ENCODE data around the gene SDK2. TPM values are rescaled to one million over a fixed set of nuclear protein-coding genes. Genes with fewer than 3 reads are reported as not detected.
"Not testable (repeated sequence)": the region's sequence is repeated elsewhere in the genome, so short reads cannot be mapped to it uniquely, and the experiment has no call there.

Gene SDK2
- total RNA-seq, 1 experiment from 2014 or later, result 0.14 TPM

DNA sequence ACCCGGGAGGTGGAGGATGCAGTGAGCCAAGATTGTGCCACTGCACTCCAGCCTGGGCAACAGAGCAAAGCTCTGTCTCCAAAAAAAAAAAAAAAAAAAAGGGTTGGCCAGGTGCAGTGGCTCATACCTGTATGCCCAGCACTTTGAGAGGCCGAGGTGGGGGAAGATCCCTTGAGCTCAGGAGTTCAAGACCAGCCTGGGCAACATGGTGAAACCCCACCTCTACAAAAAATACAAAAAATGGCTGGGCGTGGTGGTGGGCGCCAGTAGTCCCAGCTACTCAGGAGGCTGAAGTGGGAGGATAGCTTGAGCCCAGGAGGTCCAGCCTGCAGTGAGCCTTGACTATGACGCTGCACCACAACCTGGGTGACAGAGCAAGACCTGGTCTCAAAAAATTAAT lies 335.3 kb downstream of the SDK2 start:
- in situ Hi-C loops (cut with HindIII; ENCODE audit: low pct_unique_long_range_greater_than_20kb, low sequenced_read_pairs); DNase-seq (ENCODE audit: low read depth): not testable (repeated sequence)

DNA sequence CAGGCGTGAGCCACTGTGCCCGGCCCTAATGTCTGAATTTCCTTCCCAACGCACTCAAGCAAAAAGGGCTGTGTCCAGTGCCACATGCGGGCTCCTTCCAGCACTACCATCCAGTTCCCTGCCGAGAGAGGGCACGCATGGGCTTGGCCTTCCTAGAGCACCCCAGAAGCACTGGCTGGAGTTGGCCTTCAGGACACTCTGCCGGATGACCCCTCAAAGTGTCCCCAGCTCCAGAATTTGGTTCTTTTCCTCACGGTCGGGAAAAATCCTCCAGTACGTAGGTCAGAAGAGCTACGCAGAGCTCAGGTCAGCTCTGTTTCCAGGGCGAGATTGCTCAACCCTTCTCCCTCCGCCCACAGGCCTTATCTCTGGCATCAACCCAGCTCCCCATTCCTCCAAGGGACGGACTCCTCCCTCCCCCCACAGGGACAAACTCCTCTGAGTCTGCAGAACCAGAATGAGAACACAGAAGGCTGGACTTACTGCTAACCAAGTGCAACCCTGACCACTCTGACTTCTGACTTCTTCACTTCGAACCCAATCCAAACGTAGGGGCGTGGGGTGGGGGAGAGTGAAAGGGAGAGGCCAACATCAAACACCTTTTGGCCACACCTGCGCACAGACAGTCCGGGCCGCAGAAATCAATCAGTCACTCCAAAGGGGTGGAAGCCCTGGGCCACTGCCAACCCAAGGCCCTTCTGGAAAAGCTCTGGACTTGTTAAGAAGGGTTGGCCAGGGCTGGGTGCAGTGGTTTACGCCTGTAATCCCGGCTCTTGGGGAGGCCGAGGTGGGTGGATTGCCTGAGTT lies 336.0 kb downstream of the SDK2 start:
- in situ Hi-C loops (cut with HindIII; ENCODE audit: low pct_unique_long_range_greater_than_20kb, low sequenced_read_pairs), result no loop called here
- peak; percentile 95 for DNase-seq (ENCODE audit: low read depth)

- in situ Hi-C loops (cut with HindIII; ENCODE audit: low pct_unique_long_range_greater_than_20kb, low sequenced_read_pairs), result no loop called here
- DNase-seq (ENCODE audit: low read depth), result no peak
These were observed 337.1 kb downstream of the SDK2 start for GRCh38 chr17:73307130-73307529.

DNA sequence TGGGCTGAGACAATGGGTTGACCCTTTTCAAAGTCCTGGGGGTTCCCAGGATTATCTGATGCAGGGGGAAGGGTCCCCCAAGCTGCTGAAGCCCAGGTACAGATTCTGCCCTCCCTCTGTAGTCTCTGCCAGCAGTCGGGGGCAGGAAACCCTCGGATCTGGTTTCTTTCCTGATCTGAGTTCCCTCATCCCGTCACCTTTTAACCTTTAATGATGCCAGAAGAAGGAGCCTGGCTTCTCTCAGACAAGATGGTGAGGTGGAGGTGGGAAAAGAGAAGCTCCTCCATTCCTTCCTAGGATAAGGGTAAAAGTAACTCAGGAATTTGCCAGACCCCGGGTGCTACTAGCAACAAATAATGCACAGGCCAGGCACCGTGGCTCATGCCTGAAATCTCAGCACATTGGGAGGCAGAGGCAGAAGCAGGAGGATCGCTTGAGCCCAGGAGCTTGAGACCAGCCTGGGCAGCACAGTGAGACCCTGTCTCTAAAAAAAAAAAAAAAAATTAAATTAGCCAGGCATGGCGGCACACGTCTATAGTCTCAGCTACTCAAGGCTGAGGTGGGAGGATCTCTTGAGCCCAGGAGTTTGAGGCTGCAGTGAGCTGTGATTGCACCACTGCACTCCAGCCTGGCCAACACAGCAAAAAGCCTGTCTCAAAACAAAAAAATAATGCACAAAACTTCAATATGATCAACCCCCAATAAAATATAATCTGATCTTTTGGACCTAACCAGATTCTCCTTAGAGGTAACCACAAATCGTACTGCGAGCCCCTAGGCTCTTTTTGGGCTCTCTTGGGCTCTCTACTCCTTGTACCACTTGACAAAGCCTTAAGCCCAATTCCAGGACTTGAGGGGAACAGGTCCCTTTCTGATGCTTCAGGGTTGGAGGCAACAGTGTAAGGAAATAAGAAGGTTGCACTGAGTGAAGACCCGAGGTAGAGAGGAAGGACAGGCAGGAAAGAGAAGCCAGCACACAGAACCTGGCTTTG lies 338.1 kb downstream of the SDK2 start:
- DNase-seq (ENCODE audit: low read depth), result no peak
- in situ Hi-C loops (cut with HindIII; ENCODE audit: low pct_unique_long_range_greater_than_20kb, low sequenced_read_pairs), result no loop called here

DNA sequence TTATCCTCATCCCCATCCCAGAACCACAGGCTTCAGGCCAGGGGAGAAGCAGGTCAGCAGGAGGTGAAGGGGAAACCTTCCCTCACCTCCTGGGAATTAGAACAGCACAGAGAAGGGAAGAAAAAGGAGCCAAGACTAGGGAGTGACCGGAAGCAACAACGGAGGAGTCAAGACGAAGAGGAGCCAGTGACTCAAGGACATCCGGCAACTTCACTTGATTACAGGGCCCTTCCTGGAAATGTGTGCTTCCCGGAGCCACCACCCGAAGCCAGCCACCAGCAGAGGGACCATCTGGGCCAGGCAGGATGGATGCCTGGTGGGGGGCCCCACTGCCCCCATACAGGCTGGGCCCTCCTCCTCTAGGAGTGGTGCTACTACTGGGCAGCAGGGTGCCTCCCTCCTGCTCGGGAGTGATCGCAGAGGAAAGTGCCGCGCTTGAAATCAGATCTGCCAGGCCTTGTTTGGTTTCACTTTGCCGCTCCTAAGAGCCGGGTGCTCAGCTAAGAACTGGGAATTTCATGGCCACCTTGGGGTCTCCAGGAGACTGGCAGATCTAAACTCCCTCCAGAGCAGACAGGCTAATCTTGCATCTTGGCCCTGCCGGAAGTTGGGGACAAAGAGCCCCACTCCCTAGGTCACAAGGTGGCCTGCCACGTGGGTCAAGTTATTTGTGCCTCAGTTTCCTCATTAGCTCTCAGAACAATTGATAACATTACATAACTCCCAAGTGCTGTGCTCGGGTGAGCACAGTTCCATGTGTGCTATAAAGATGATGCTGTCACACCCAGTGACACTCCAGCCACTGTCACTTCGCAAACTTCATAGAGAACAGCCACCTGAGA lies 339.1 kb downstream of the SDK2 start:
- DNase-seq (ENCODE audit: low read depth), result peak; percentile 82
- in situ Hi-C loops (cut with HindIII; ENCODE audit: low pct_unique_long_range_greater_than_20kb, low sequenced_read_pairs), result no loop called here

DNA sequence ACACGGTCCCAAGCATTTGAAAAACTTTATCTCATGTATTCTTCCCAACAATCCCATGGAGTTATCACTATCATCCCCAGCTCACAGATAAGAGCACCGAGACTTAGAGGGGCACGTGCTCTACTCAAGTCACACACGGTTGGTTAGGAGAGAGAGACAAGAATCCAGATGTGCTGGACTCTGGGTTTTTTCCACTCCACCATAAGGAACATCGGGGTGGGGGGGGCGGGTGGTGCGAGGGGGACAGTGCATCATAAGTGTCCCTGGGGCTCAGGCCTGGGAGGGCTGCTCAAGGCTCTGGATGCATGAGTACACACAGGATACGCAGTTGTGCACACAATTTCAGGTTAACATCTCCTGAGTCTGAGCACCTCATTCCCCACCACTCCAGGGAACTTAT lies 339.8 kb downstream of the SDK2 start:
- DNase-seq (ENCODE audit: low read depth), result peak; percentile 21
- in situ Hi-C loops (cut with HindIII; ENCODE audit: low pct_unique_long_range_greater_than_20kb, low sequenced_read_pairs), result no loop called here

- DNase-seq (ENCODE audit: low read depth), result no peak
- in situ Hi-C loops (cut with HindIII; ENCODE audit: low pct_unique_long_range_greater_than_20kb, low sequenced_read_pairs), result no loop called here
These were observed 342.1 kb downstream of the SDK2 start for GRCh38 chr17:73302189-73302588.

DNA sequence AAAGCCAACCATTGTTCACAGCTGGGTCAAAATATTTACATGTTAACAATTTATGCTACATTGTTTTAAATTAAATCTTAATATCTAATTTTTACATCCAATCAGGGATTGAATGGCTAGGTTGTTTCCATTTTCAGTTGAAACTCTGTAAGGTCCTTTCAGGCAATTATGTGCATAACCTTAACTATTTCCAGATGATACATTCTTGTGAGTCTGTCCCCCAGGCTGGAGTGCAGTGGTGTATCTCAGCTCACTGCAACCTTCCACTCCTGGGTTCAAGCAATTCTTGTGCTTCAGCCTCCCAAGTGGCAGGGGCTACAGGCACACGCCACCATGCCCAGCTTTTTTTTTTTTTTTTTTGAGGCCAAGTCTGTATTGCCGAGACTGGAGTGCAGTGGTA lies 342.9 kb downstream of the SDK2 start:
- in situ Hi-C loops (cut with HindIII; ENCODE audit: low pct_unique_long_range_greater_than_20kb, low sequenced_read_pairs), result no loop called here
- no peak for DNase-seq (ENCODE audit: low read depth)

DNA sequence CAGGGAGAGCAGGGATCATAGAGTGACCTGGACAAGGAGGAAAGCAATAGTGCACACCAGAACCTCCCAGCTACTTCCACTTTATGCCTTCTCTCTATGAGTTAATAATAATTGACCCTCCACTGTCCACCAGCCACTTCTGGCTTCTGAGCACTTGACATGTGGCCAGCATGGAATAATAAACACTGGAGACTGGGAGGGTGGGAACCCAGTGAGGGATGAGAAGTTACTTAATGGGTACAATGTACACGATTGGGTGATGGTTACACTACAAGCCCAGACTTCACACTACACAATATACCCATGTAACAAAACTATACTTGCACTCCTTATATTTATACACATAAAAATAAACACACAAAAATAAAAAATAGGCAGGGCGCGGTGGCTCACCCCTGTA lies 343.9 kb downstream of the SDK2 start:
- in situ Hi-C loops (cut with HindIII; ENCODE audit: low pct_unique_long_range_greater_than_20kb, low sequenced_read_pairs), result no loop called here

DNA sequence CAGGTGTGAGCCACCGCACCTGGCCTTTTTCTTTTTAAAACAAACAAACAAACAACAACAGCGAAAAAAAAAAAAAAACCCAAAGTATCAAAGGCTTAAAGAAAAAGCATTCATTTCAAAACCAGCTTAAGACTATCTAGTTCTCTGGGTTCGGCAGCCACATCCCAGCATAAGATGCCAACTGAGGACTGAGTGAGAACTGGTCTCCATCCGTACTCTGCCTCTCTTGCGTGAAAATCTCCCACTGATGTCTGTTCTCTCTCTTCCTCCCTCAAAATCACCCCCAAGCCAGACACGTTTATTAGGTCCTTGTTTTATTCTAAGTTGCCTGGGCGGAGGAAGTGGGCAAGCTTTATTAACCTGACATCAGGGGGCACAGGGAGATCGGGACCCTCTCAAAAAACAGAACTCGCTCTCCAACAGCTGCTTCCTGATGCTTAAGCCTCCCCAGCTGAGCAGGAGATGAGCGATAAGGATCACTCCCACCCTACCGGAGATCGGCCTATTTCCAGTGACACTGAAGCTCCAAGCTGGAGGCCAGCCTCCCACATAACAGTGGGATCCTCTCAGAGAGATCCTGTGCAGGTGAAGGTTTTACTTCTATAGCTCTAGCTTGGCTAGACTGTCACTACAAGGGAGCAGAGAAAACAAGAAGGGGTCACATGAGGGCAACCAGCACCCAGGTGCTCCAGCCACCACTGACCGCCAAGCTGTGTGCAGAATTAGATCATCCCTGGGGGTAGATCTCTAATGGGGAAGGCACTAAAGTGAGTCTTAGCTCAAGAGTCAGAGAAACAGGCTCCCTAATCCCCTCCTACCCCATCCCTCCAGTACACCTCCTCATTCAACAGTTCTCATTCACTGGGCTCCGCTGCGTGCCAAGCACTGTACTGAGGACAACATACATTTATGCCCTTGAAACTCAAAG lies 346.0 kb downstream of the SDK2 start:
- in situ Hi-C loops (cut with HindIII; ENCODE audit: low pct_unique_long_range_greater_than_20kb, low sequenced_read_pairs), result no loop called here

More for the DNA sequence above, 343.9 kb downstream of the SDK2 start:
- no peak for DNase-seq (ENCODE audit: low read depth)

GRCh38 chr17:73293480-73293911 lies 350.7 kb downstream of the SDK2 start:
- in situ Hi-C loops (cut with HindIII; ENCODE audit: low pct_unique_long_range_greater_than_20kb, low sequenced_read_pairs), result no loop called here

More for the DNA sequence above, 346.0 kb downstream of the SDK2 start:
- DNase-seq (ENCODE audit: low read depth), result no peak

GRCh38 chr17:73293031-73293430 lies 351.2 kb downstream of the SDK2 start:
- DNase-seq (ENCODE audit: low read depth), result no peak
- in situ Hi-C loops (cut with HindIII; ENCODE audit: low pct_unique_long_range_greater_than_20kb, low sequenced_read_pairs), result no loop called here

More at GRCh38 chr17:73293480-73293911, 350.7 kb downstream of the SDK2 start:
- peak; percentile 86 for DNase-seq (ENCODE audit: low read depth)

GRCh38 chr17:73292031-73292531 lies 352.2 kb downstream of the SDK2 start:
- DNase-seq (ENCODE audit: low read depth), result peak; percentile 88
- in situ Hi-C loops (cut with HindIII; ENCODE audit: low pct_unique_long_range_greater_than_20kb, low sequenced_read_pairs), result no loop called here

GRCh38 chr17:73291260-73291801 lies 352.9 kb downstream of the SDK2 start:
- in situ Hi-C loops (cut with HindIII; ENCODE audit: low pct_unique_long_range_greater_than_20kb, low sequenced_read_pairs), result no loop called here
- peak; percentile 86 for DNase-seq (ENCODE audit: low read depth)

- no peak for DNase-seq (ENCODE audit: low read depth)
- in situ Hi-C loops (cut with HindIII; ENCODE audit: low pct_unique_long_range_greater_than_20kb, low sequenced_read_pairs), result no loop called here
These were observed 353.6 kb downstream of the SDK2 start for GRCh38 chr17:73290399-73291259.

All from Caki2 (cell line).